HG02678 (cell line): ENCODE measurements around the gene OVCA2.

ENCODE experiments used
- ATAC-seq: cut with Tn5 transposase; IDR thresholded peaks from one replicate; pipeline ENCODE4 v1.9.1; 2021; ENCODE audit warnings: mild to moderate bottlenecking, moderate library complexity; ENCODE audit not compliant: unreplicated experiment

Gene OVCA2

DNA sequence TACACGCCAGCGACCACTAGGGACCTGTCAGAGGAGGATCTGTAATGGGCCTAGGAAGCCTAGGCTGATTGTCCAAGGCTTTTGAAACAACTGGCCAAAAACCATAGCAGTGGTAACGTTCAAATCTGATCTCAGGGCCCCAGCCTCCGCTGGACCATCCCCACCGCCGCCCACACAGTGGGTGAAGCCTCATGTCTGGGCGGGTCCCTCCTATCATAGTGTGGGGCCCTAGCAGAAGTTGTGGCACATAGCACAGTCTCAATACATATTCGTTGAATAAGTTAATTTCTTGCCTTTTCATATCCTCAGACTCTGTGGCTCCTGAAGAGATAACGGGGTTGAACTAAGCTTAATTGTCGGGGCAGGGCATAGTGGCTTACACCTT is 11.1 kb upstream of the OVCA2 start:
- peak; percentile 3 for ATAC-seq

- ATAC-seq: no peak
Measured at GRCh38 chr17:2033153-2033552, 8.7 kb upstream of the OVCA2 start.

GRCh38 chr17:2034157-2034556 is 7.7 kb upstream of the OVCA2 start:
- no peak for ATAC-seq

GRCh38 chr17:2034806-2035540 is 6.8 kb upstream of the OVCA2 start:
- ATAC-seq: no peak

DNA sequence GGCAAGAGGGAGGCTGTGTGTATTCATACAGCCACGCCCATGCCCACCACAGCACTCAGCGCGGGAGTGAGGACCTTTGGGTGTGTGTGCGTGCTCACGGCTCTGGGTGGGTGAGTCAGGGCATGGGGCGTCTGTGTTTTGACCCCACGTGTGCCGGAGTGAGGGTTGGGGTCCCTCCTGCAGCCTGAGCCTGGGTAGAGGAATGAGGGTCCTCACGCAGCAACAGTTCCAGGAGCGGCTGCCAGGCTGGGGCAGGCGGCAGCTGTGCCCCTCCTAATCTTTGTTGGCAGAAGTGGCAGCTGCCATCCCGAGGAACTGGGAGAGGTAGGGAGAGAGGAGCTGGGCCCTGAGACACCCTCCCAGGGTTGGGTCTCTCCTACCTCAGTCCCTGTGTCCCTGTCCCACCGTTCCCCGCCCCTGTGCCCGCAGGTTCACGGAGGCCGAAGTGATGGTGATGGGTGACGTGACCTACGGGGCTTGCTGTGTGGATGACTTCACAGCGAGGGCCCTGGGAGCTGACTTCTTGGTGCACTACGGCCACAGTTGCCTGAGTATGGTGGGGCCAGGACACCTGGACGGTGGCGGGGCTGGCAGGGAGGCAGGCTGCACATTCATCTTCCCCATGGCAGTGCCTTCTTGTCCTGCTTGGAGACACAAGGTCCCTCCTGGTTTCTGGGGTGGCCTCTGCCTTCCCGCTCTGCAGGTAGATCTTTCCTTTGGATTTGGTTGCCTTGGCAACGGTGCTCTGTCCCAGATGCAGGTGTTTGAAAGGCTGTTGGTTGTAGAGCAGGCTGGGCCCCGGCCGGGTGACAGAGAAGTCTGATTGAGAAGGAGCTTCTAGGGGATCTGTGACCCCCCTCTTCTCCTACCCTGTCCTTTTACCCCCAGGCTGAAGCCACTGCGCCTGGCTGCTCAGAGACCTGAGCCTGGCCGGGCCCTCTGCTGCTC is 6.0 kb upstream of the OVCA2 start:
- no peak for ATAC-seq

- no peak for ATAC-seq
Measured at GRCh38 chr17:2037155-2037554, 4.7 kb upstream of the OVCA2 start.

GRCh38 chr17:2040219-2040827 is 1.5 kb upstream of the OVCA2 start:
- no peak for ATAC-seq

DNA sequence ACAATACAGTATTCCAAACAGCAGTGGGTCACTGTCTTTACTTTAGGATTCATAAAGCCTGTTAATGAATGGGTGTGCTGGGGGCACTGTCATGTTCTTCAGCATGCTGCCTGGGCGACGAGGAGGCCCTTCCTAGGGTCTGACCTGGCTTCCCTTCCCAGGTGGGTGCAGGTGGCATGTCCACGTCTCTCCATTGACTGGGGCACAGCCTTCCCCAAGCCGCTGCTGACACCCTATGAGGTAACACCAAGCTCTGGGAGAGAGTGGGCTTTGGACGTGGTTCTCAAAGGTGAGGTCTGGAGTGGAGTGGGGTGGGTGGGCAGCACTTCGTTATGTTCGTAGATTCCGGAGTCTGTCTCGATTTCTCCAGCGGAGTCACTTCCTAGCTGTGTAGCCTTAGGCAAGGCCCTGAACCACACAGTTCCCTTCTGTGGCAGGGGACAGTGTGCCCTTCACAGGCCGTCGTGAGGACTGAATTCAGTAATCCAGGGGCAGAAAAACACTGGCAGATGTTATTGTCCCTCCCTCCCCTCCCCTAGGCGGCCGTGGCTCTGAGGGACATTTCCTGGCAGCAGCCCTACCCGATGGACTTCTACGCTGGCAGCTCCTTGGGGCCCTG is 771 bp upstream of the OVCA2 start:
- ATAC-seq: no peak

GRCh38 chr17:2042390-2042847 is 597 bp downstream of the OVCA2 start:
- no peak for ATAC-seq

DNA sequence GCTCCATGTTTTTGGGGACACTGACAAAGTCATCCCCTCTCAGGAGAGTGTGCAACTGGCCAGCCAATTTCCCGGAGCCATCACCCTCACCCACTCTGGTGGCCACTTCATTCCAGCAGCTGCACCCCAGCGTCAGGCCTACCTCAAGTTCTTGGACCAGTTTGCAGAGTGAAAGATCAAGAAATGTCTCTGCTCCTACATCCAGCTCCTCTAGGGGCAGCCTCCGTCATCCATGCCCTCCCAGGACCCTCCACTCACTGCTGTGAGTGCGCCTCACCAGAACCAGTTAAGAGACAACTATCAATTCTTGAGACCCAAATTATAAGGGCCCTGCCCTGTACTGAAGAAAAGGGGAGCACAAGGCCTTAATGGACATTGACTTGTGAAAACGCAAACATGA is 1.1 kb downstream of the OVCA2 start:
- no peak for ATAC-seq

- ATAC-seq: no peak
Measured at GRCh38 chr17:2043785-2044184, 2.0 kb downstream of the OVCA2 start.

DNA sequence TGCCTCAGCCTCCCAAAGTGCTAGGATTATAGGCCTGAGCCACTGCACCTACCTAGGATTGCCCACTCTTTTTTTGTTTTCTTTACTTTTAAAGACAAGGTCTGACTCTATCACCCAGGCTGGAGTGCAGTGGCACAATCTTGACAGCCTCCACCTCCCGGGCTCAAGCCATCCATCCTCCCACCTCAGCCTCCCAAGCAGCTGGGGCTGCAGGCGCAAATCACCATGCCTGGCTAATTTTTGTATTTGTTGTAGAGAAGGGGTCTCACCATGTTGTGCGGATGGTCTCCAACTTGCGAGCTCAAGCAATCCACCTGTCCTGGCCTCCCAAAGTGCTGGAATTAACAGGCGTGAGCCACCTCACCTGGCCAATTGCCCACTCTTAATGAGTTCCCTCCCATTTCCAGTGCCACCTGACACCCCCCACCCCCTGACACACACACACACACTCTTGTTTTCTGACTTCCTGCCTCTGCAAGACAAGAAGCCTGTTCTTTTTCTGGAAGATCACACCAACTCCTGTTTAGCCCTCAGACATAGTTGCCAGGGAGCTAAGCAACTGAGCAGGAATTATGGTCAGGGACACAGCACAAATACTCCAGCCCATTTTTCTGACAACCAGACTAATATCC is 2.6 kb downstream of the OVCA2 start:
- ATAC-seq: no peak

DNA sequence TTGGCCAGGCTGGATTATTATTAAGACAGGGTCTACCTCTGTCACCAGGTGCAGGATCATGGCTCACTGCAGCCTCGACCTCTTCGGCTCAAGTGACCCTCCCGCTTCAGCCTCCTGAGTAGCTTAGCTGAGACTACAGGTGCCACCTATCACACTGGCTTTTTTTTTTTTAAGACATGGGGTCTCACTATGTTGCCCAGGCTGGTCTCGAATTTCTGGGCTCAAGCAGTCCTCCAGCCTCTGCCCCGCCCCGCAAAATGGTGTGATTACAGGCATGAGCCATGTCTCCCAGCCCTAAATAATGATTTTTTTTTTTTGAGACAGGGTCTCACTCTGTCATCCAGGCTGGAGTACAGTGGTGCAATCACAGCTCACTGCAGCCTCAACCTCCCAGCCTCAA is 5.8 kb downstream of the OVCA2 start:
- ATAC-seq: no peak

- no peak for ATAC-seq
Measured at GRCh38 chr17:2048805-2049204, 7.0 kb downstream of the OVCA2 start.

GRCh38 chr17:2049333-2050299 is 7.8 kb downstream of the OVCA2 start:
- ATAC-seq: peak; percentile 55

DNA sequence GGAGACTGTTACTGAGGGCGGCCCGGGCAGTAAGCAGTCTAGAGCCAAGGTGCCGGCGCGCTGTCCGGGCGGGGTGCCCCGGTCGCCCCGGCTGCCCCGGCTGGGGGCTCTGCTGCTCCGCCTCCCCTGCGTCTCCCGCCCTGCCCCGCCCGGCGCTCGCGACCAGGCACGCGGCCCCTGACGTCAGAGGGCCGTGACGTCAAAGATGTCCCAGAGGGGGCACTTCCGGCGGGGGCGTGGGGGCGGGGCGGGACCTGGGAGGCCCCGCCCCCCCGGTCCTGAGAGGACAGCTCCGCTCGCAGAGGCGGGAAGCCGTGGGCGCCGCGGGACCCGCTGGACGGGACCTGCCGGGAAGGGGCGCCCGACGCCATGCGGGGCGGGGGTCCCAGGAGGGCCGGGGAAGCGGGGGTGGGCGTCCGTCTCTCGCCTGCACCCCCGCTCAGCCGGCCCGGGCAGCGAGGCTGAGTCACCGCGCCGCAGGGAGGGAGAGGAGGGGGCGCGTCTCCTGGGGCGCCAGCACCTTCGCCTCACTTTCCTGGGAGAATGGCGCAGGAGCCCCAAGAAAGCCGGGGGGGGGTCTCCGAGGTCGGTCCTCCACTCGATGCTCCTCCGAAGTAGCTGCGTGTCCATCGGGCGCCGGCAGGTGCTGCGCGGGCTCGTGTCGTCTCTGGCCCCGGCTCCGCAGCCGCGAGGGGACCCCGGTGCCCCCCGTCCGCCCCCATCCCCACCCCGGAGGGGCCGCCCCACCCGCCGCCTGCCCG is 8.7 kb downstream of the OVCA2 start:
- peak; percentile 17 for ATAC-seq

DNA sequence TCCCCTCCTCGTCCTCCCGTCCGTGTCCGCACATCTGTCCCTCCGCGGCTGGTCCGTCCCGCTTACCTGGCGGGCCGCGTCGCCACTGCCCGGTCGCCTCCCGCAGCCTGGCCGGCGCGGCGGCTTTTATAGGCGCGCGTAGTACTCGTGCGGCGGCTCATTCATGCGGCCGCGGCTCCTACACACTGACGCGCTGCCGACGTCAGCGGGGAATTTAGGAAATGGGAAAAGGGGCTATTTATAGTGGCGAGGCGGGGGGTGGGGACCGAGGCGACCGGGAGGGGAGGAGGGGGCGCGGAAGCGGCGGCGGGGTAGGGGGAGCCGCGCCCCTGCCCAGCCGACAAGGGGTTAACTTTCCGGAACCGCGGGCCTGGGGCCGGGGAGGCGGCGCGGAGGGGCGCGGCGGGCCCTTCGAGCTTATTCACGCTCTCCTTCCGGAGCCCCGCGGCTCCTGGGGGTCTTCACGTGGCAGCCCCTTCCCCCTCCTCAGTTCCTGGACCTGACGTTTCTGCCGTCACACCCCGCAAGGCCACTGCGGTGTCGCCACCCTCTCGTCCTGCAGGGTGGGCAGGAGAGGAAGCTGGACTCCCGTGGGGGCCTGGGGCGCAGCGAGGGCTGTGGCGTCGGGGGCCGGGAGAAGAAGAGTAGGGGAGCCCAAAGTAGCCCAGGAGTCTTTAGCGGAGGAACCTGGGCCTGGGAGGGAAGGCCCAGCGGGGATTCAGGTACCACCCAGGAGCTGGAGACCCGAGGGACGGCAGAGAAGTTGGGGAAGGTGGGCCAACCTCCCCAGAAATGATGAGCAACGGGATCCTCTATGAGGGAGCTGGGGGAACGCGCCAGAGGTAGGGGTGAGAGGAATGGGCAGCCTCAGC is 9.5 kb downstream of the OVCA2 start:
- no peak for ATAC-seq
